ENCODE data around the gene ADCY5. TPM values are rescaled to one million over a fixed set of nuclear protein-coding genes. Genes with fewer than 3 reads are reported as not detected.

Gene ADCY5
- polyA plus RNA-seq, 1 experiment = 0.21 TPM

DNA sequence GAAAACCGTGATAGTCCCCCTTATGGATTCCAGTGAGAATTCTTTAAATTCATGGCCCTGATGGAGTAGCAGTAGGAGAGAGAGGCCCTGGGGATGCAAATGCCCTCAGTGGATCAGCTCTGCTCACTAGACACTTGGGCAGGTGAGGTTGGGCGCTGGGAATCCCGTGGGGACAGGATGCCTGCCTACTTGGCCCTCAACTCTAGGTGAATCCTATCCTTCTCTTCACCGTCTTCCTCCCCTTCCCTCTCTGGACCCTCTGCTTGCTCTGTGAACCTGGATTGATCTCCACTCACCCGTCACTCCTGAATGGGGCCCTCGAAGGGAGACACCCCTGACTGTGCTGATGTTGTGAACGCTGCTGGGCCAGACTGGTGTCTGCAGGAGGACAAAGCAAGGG, 169.8 kb downstream of the ADCY5 start:
- TF ChIP-seq, protein P1, sequence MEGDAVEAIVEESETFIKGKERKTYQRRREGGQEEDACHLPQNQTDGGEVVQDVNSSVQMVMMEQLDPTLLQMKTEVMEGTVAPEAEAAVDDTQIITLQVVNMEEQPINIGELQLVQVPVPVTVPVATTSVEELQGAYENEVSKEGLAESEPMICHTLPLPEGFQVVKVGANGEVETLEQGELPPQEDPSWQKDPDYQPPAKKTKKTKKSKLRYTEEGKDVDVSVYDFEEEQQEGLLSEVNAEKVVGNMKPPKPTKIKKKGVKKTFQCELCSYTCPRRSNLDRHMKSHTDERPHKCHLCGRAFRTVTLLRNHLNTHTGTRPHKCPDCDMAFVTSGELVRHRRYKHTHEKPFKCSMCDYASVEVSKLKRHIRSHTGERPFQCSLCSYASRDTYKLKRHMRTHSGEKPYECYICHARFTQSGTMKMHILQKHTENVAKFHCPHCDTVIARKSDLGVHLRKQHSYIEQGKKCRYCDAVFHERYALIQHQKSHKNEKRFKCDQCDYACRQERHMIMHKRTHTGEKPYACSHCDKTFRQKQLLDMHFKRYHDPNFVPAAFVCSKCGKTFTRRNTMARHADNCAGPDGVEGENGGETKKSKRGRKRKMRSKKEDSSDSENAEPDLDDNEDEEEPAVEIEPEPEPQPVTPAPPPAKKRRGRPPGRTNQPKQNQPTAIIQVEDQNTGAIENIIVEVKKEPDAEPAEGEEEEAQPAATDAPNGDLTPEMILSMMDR (IDR thresholded peaks at IDR 0.05; ENCODE audit: insufficient read depth, low read depth, low read length) = no peak
- ChIA-PET CTCF (no interaction called here), POLR2A (no interaction called here)
- Histone ChIP-seq H3K27me3 (ENCODE audit: control insufficient read depth, insufficient read depth, low read length) (no peaks in the 10 kb centered on the region), H3K4me3 (ENCODE audit: low read depth, low read length) (no peak overlapping the region), H3K36me3 (ENCODE audit: control insufficient read depth, insufficient read depth, low read length) (no peaks in the 10 kb centered on the region)
- no peak for DNase-seq (ENCODE audit: low read depth)

DNA sequence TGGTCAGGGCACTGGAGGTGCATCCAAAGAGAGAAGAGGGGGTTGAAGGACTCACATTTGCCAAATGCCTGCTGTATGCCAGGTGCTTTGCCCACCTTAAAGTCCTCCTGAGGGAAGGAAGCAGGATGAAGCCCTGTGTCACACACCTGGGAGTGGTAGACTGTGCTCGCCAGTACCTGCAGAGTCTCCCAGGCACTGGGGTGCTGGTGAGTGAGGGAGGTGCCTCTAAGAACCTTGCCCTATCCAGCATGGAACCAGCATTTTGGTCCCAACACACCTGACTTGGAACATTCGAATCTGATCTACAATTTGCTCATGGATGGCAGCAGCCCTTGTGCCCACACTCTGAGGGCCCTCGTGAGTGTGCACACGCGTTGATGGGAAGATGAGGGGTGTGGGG, 170.4 kb downstream of the ADCY5 start:
- POLR2A ChIA-PET = no interaction called here
- Histone ChIP-seq H3K4me3 (ENCODE audit: low read depth, low read length) (no peak overlapping the region), H3K27me3 (ENCODE audit: control insufficient read depth, insufficient read depth, low read length) (no peaks in the 10 kb centered on the region), H3K36me3 (ENCODE audit: control insufficient read depth, insufficient read depth, low read length) (no peaks in the 10 kb centered on the region)
- TF ChIP-seq, protein P1 (IDR thresholded peaks at IDR 0.05; ENCODE audit: insufficient read depth, low read depth, low read length) = no peak
- CTCF ChIA-PET = no interaction called here
- DNase-seq (ENCODE audit: low read depth) = no peak

DNA sequence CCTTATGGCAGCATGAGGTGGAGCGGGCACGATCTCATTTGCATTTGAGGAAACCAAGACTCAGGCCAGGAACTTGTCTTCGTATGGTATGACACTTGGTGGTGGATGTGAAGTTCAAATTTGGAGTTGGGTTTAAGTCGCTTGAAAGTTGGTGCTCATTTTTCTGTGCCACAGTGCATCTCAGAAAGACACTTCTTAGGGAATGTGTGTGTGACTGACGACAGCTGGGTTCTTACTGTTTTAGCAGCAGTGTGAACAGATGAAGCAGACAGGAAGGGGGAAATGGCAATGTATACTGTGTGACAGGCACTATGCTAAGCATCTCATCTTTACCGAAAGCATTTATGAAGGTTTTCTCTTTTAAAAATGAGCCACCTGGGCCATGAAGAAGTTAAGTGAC, 171.8 kb downstream of the ADCY5 start:
- Histone ChIP-seq H3K4me3 (ENCODE audit: low read depth, low read length) (no peak overlapping the region), H3K27me3 (ENCODE audit: control insufficient read depth, insufficient read depth, low read length) (no peaks in the 10 kb centered on the region), H3K36me3 (ENCODE audit: control insufficient read depth, insufficient read depth, low read length) (no peaks in the 10 kb centered on the region)
- ChIA-PET POLR2A (no interaction called here), CTCF (no interaction called here)
- no peak for DNase-seq (ENCODE audit: low read depth)
- TF ChIP-seq, protein P1 (IDR thresholded peaks at IDR 0.05; ENCODE audit: insufficient read depth, low read depth, low read length) = no peak

DNA sequence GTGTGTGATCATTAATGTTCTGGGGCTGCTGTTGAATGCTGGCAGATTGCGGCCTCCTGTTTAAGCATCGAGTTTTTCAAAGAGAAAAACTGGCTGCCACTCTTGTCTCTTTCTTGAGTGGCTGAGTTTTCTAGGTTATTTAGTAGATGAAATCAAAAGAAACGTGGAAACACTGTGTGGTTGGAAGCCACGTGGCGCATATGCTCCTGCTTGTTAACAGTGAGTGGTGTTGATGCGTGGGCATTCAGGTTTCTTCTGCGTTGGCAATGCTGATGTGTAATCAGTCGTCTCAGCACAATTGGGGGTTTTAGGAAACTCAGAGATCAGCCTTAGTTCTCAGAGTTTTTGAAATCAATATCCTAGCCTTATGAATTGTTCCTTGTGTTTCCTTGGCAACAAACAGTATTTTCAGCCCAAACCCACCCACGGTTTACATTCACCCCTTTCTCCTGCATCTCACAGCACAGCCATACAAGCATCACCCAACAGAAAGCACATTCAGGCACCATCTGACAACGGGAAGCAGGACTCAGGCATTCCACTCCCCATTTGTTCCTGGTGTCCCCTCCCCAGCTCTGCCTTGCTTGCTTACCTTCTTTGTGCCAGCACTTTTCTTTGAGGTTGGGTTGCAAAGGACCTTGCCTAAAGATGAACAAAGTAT, 172.4 kb downstream of the ADCY5 start:
- Histone ChIP-seq H3K27me3 (ENCODE audit: control insufficient read depth, insufficient read depth, low read length) (no peaks in the 10 kb centered on the region), H3K36me3 (ENCODE audit: control insufficient read depth, insufficient read depth, low read length) (no peaks in the 10 kb centered on the region), H3K4me3 (ENCODE audit: low read depth, low read length) (no peak overlapping the region)
- TF ChIP-seq, protein P1 (IDR thresholded peaks at IDR 0.05; ENCODE audit: insufficient read depth, low read depth, low read length) = no peak
- ChIA-PET POLR2A (no interaction called here), CTCF (no interaction called here)
- no peak for DNase-seq (ENCODE audit: low read depth)

DNA sequence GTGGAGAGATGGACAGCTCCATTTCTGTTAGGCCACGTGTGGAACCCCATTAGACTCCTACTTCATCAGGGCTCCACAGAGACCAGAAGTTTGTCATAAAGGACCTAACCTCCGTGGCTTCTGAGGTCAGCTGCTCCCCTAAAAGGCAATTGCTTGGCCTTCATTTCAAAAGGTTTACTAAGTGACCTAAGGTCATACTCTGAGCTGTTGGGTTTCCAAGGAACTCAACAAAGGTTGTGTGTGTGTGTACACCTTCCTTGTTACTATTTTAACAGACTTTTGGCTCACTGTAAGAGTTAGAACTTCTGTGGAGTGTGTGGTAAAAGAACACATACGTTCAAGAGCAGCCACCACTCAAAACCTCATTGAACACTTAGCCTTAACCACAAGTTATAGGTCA, 173.2 kb downstream of the ADCY5 start:
- Histone ChIP-seq H3K27me3 (ENCODE audit: control insufficient read depth, insufficient read depth, low read length) (no peaks in the 10 kb centered on the region), H3K36me3 (ENCODE audit: control insufficient read depth, insufficient read depth, low read length) (no peaks in the 10 kb centered on the region), H3K4me3 (ENCODE audit: low read depth, low read length) (no peak overlapping the region)
- DNase-seq (ENCODE audit: low read depth) = no peak
- POLR2A ChIA-PET = no interaction called here
- CTCF ChIA-PET = interaction anchor here (1.3 kb wide), 1 partner anchor 9 kb away, joined by 3 read pairs; no protein-coding TSS in a partner anchor
- TF ChIP-seq, protein P1 (IDR thresholded peaks at IDR 0.05; ENCODE audit: insufficient read depth, low read depth, low read length) = no peak
